Gastroesophageal sphincter (tissue), 3 donors: ENCODE data around the gene PIGR.

Experiments
- CTCF ChIP-seq, 4 experiments: fragments of 200-600 bp in 2 of 4; fragments of 450-650 bp in 2 of 4; sonication (generic) in 1 of 4; IDR thresholded peaks; one replicate each; pipeline ENCODE4 v1.5.1; 2017 to 2019; ENCODE audit warnings: antibody characterized with exemption in 4 of 4, mild to moderate bottlenecking in 2 of 4, moderate library complexity in 2 of 4
- POLR2A ChIP-seq, 2 donors: fragments of 450-650 bp; IDR thresholded peaks; one replicate each; pipeline ENCODE4 v1.6.1; 2017; ENCODE audit warnings: antibody characterized with exemption in 2 of 2, mild to moderate bottlenecking in 2 of 2, moderate library complexity in 1 of 2

- TF ChIP-seq POLR2A (IDR thresholded peaks at IDR 0.05) (no peak), CTCF (IDR thresholded peaks at IDR 0.05) (no peak)
These were observed 58.6 kb downstream of the PIGR start for GRCh38 chr1:206887701-206888100.
